H1 (cell line): ENCODE results near the gene RGP1. TPM values are rescaled to one million over a fixed set of nuclear protein-coding genes. Genes with fewer than 3 reads are reported as not detected.

Experiments
- CTCF ChIA-PET: fragments of 300-600 bp; sonication (Branson Sonifier 250); formaldehyde crosslinking; loops from one replicate; lab custom pipeline; 2021; ENCODE audit not compliant: partially characterized antibody; lab: Charles Lee
- POLR2A ChIA-PET: fragments of 300-600 bp; sonication (Branson Sonifier 250); formaldehyde crosslinking; loops from one replicate; lab custom pipeline; 2021; ENCODE audit warnings: inconsistent platforms; ENCODE audit not compliant: partially characterized antibody; lab: Charles Lee
- DNase-seq, 2 experiments: peaks; one replicate each; pipeline versions ENCODE4 v3.0.0 to v3.0.0-alpha.2; 2010 to 2022; ENCODE audit warnings: low spot score in 2 of 2, low read depth in 1 of 2, mixed read lengths in 1 of 2
- FAIRE-seq: peaks from 2 replicates; lab custom pipeline; 2011; peaks lifted over from hg19 to GRCh38; lab: Jason Lieb, UNC
- H2AFZ ChIP-seq: 2 replicates; pipeline ENCODE4 v1.8.1; 2012; ENCODE audit warnings: low read length, inconsistent platforms
- H2AK5ac ChIP-seq: 2 replicates; pipeline ENCODE4 v1.6.1; 2013; ENCODE audit warnings: low read depth, low read length
- H2BK120ac ChIP-seq: replicated peaks from 2 replicates; pipeline ENCODE3; 2013; ENCODE audit warnings: low read depth, low read length, inconsistent platforms
- H2BK12ac ChIP-seq: 2 replicates; pipeline ENCODE4 v1.6.1; 2013; ENCODE audit warnings: low read depth, low read length
- H2BK15ac ChIP-seq: 2 replicates; pipeline ENCODE4 v1.6.1; 2013; ENCODE audit warnings: low read length
- H2BK20ac ChIP-seq: 2 replicates; pipeline ENCODE4 v1.6.1; 2013; ENCODE audit warnings: low read length
- H2BK5ac ChIP-seq: 2 replicates; pipeline ENCODE4 v1.6.1; 2013; ENCODE audit warnings: low read depth, low read length
- H3K14ac ChIP-seq: 2 replicates; pipeline ENCODE4 v1.6.1; 2013; ENCODE audit warnings: inconsistent platforms; ENCODE audit not compliant: insufficient read length
- H3K18ac ChIP-seq: 2 replicates; pipeline ENCODE4 v1.6.1; 2013; ENCODE audit warnings: low read length; ENCODE audit errors: extremely low read depth
- H3K23ac ChIP-seq: 2 replicates; pipeline ENCODE4 v1.6.1; 2013; ENCODE audit warnings: inconsistent platforms; ENCODE audit not compliant: insufficient read length
- H3K23me2 ChIP-seq: 2 replicates; pipeline ENCODE4 v1.6.1; 2013; ENCODE audit warnings: low read depth, low read length
- H3K27ac ChIP-seq: 2 replicates; pipeline ENCODE4 v1.6.1; 2011; ENCODE audit warnings: low read depth, low read length, inconsistent platforms
- H3K27me3 ChIP-seq, 4 experiments: replicated peaks in 1 of 4; 1 replicate in 1 of 4; 2 replicates in 3 of 4; pipeline versions ENCODE4 v1.6.1 to v1.8.1; 2011 to 2013; ENCODE audit warnings: low read length in 3 of 4, mild to moderate bottlenecking in 3 of 4, inconsistent platforms in 2 of 4, mixed read lengths in 2 of 4, moderate library complexity in 1 of 4; ENCODE audit not compliant: control insufficient read depth in 3 of 4, insufficient read depth in 3 of 4; ENCODE audit errors: extremely low read depth in 1 of 4
- H3K36me3 ChIP-seq, 4 experiments: 2 replicates each; pipeline versions ENCODE4 v1.6.1 to v1.8.1; 2011 to 2013; ENCODE audit warnings: mild to moderate bottlenecking in 4 of 4, low read length in 3 of 4, moderate library complexity in 2 of 4, control low read depth in 1 of 4, inconsistent platforms in 1 of 4; ENCODE audit not compliant: insufficient read depth in 4 of 4, control insufficient read depth in 2 of 4
- H3K4ac ChIP-seq: replicated peaks from 2 replicates; pipeline ENCODE3; 2013; ENCODE audit warnings: low read length, low read depth, mixed read lengths, inconsistent platforms; ENCODE audit not compliant: insufficient read length
- H3K4me1 ChIP-seq, 4 experiments: replicated peaks in 1 of 4; 1 replicate in 1 of 4; 2 replicates in 3 of 4; pipeline versions ENCODE4 v1.6.1 to v1.8.1; 2011 to 2013; ENCODE audit warnings: low read length in 3 of 4, inconsistent platforms in 2 of 4, mixed read lengths in 1 of 4; ENCODE audit not compliant: insufficient read depth in 4 of 4, control insufficient read depth in 3 of 4
- H3K4me2 ChIP-seq, 2 experiments: 2 replicates each; pipeline versions ENCODE4 v1.6.1 to v1.8.1; 2011 to 2013; ENCODE audit warnings: low read depth in 2 of 2, low read length in 2 of 2, control low read depth in 1 of 2, inconsistent platforms in 1 of 2, mild to moderate bottlenecking in 1 of 2; ENCODE audit not compliant: insufficient read depth in 1 of 2
- H3K4me3 ChIP-seq, 4 experiments: fragments of 200-600, 300-600 bp in 1 of 4; sonication (generic), shearing (Covaris generic), sonication (Bioruptor Twin) in 1 of 4; 2 replicates each; pipeline versions ENCODE4 v1.5.1 to v1.8.1; 2011 to 2016; ENCODE audit warnings: low read length in 4 of 4, low read depth in 3 of 4, control low read depth in 2 of 4, inconsistent platforms in 2 of 4, mild to moderate bottlenecking in 2 of 4, mixed read lengths in 1 of 4, moderate library complexity in 1 of 4; ENCODE audit not compliant: insufficient read depth in 2 of 4; ENCODE audit errors: extremely low read depth in 1 of 4
- H3K56ac ChIP-seq: replicated peaks from 2 replicates; pipeline ENCODE3; 2013; ENCODE audit warnings: low read depth, mild to moderate bottlenecking, mixed read lengths, low read length, inconsistent platforms; ENCODE audit not compliant: insufficient read length
- H3K79me1 ChIP-seq: 2 replicates; pipeline ENCODE4 v1.6.1; 2013; ENCODE audit warnings: low read depth, low read length, control low read depth
- H3K79me2 ChIP-seq, 2 experiments: 2 replicates each; pipeline versions ENCODE4 v1.6.1 to v1.8.1; 2012 to 2013; ENCODE audit warnings: low read length in 2 of 2, mild to moderate bottlenecking in 2 of 2, inconsistent platforms in 1 of 2; ENCODE audit not compliant: insufficient read depth in 2 of 2, control insufficient read depth in 1 of 2
- H3K9ac ChIP-seq, 4 experiments: replicated peaks in 1 of 4; 1 replicate in 1 of 4; 2 replicates in 3 of 4; pipeline versions ENCODE4 v1.6.1 to v1.8.1; 2011 to 2013; ENCODE audit warnings: low read depth in 3 of 4, low read length in 3 of 4, control low read depth in 2 of 4, mild to moderate bottlenecking in 2 of 4, moderate library complexity in 2 of 4, inconsistent platforms in 1 of 4; ENCODE audit errors: extremely low read depth in 1 of 4
- H3K9me3 ChIP-seq, 2 experiments: 2 replicates each; pipeline versions ENCODE4 v1.6.1 to v1.8.1; 2012 to 2013; ENCODE audit warnings: mild to moderate bottlenecking in 2 of 2, moderate library complexity in 2 of 2, control low read depth in 1 of 2, inconsistent platforms in 1 of 2, low read depth in 1 of 2, low read length in 1 of 2, mixed read lengths in 1 of 2; ENCODE audit not compliant: insufficient read depth in 2 of 2
- H4K20me1 ChIP-seq, 2 experiments: replicated peaks in 1 of 2; 2 replicates each; pipeline versions ENCODE3 to v1.8.1; 2011 to 2013; ENCODE audit warnings: inconsistent platforms in 2 of 2, low read length in 2 of 2, mild to moderate bottlenecking in 1 of 2; ENCODE audit not compliant: insufficient read depth in 2 of 2, control insufficient read depth in 1 of 2
- H4K5ac ChIP-seq: 2 replicates; pipeline ENCODE4 v1.6.1; 2013; ENCODE audit warnings: low read length, low read depth, mixed read lengths, inconsistent platforms; ENCODE audit not compliant: insufficient read length
- H4K8ac ChIP-seq: 2 replicates; pipeline ENCODE4 v1.8.0; 2013; ENCODE audit warnings: mild to moderate bottlenecking, moderate library complexity, low read length, inconsistent platforms; ENCODE audit not compliant: insufficient read depth; ENCODE audit errors: extremely low read depth
- H4K91ac ChIP-seq: replicated peaks from 2 replicates; pipeline ENCODE3; 2013; ENCODE audit warnings: low read length, mixed read lengths, inconsistent platforms; ENCODE audit not compliant: insufficient read length
- GABPA ChIP-seq: IDR thresholded peaks from 2 replicates; pipeline ENCODE4 v1.6.1; 2011; ENCODE audit warnings: mild to moderate bottlenecking, low read length, moderate library complexity, borderline replicate concordance; ENCODE audit not compliant: insufficient read depth
- HDAC2 ChIP-seq, 2 experiments: fragments of 300-600 bp in 1 of 2; sonication (generic) in 1 of 2; IDR thresholded peaks; 2 replicates each; pipeline ENCODE4 v1.6.1; 2011 to 2012; ENCODE audit warnings: low read depth in 2 of 2, low read length in 2 of 2, mild to moderate bottlenecking in 2 of 2, moderate library complexity in 2 of 2, borderline replicate concordance in 1 of 2, inconsistent platforms in 1 of 2
- JUND ChIP-seq: IDR thresholded peaks from 2 replicates; pipeline ENCODE4 v1.6.1; 2011; ENCODE audit warnings: mild to moderate bottlenecking, improper control_type of control experiment, low read length
- KDM5A ChIP-seq: fragments of 200-600 bp; IDR thresholded peaks from 2 replicates; pipeline ENCODE4 v1.7.1; 2012; ENCODE audit warnings: mild to moderate bottlenecking, low read length, inconsistent platforms, mixed read lengths
- RXRA ChIP-seq: IDR thresholded peaks from 2 replicates; pipeline ENCODE4 v1.6.1; 2011; ENCODE audit warnings: low read depth, mild to moderate bottlenecking, low read length, moderate library complexity; ENCODE audit not compliant: insufficient read depth
- WGBS, 2 experiments: shearing (Covaris generic) in 1 of 2; methylation state at CpG; one replicate each; pipeline versions ENCODE4 v1.1.6 to v1.1.7; 2013 to 2015; ENCODE audit warnings: low lambda C conversion rate in 2 of 2, mixed read lengths in 2 of 2, inconsistent platforms in 1 of 2, low coverage in 1 of 2, missing lambda C conversion rate in 1 of 2; ENCODE audit not compliant: insufficient replicate concordance in 2 of 2, insufficient coverage in 1 of 2, insufficient read length in 1 of 2; ENCODE audit errors: extremely low coverage in 1 of 2, missing lambda C conversion rate in 1 of 2; 5-methylcytosine and 5-hydroxymethylcytosine counted together
- polyA plus RNA-seq, 7 experiments: library from polyadenylated mRNA; depleted of rRNA in 3 of 7; stranded (reverse) in 5 of 7; unstranded in 2 of 7; fragments of >200 nt in 5 of 7; fragments of 200-250 nt in 2 of 7; gene quantifications; 1 replicate in 5 of 7; 2 replicates in 1 of 7; 4 replicates in 1 of 7; pipeline versions ENCODE4 v1.2.1 to v1.2.3, GENCODE V29; 2011 to 2013; ENCODE audit warnings: missing spikeins in 2 of 7, mixed read lengths in 2 of 7
- total RNA-seq: library from RNA; stranded (reverse); fragmentation: NEBNext Ultra II Directional; extraction: Animal tissue kit (Norgen Biotek cat#: 25700); gene quantifications from 2 replicates; pipeline ENCODE4 v1.2.1, GENCODE V29; 2021

The RGP1 gene
- total and polyA plus RNA-seq, 2 of the 8 experiments (the other 6 are each of a cell fraction or from before 2014, with no cell fraction given), result 11.8 to 22.7 TPM

DNA sequence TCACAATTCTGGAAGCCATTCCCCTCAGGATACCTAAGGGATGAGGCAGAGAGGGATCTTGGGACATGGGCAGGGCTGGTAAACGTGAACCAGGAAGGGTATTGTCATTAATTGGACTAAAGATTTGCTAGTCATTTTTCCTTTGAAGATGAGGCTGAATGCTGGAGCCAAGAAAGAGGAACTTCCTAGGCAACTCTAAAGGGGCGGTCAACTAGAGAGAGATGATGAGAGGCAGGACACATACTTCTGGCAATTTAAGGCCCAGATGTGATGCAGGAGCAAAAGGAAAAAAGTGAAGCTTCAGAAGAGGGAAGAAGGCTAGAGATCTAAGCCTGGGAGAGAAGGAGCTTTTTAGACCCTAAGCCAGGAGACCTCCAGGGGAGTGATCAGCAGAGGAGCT lies 5.6 kb upstream of the RGP1 start:
- no peak overlapping the region for H2AFZ ChIP-seq
- H3K23me2 ChIP-seq, result peaks cover 7% of the 10 kb centered on the region
- no peak overlapping the region for H2BK120ac ChIP-seq
- CTCF ChIA-PET, result interaction anchor here (0.7 to 7.2 kb wide), 6 partner anchors 7 to 82 kb away, joined by 3 to 87 read pairs (median 4); partner anchors contain the start of genes CREB3 and TLN1
- H3K4me3 ChIP-seq, result no peak overlapping the region
- no peak overlapping the region for H4K5ac ChIP-seq
- H3K9ac ChIP-seq, result no peak overlapping the region
- POLR2A ChIA-PET, result interaction anchor here (1.4 to 7.0 kb wide), 2 partner anchors 12 to 17 kb away, joined by 3 to 59 read pairs; partner anchors contain the start of genes CREB3 and TLN1
- WGBS, 2 experiments, result 87% methylated on average over 2 of the region's 2 CpGs; no CpG with 5 or more reads in 1 of the 2 experiments
- no peak overlapping the region for H3K56ac ChIP-seq
- H4K91ac ChIP-seq, result no peak overlapping the region
- no peak overlapping the region for H2BK15ac ChIP-seq
- H3K79me2 ChIP-seq, result peaks cover 20 to 37% of the 10 kb centered on the region in 2 experiments
- TF ChIP-seq RXRA (no peak), GABPA (no peak), HDAC2 (IDR thresholded peaks at IDR 0.05; ENCODE audit: borderline replicate concordance in 1 of 2, low read depth in 2 of 2, low read length in 2 of 2) (no peak), JUND (no peak), KDM5A (no peak)
- DNase-seq, result no peak
- H3K4ac ChIP-seq, result no peak overlapping the region
- peaks cover 21 to 60% (median 50%) of the 10 kb centered on the region in 4 experiments; a peak in 7 of 8 replicates for H3K36me3 ChIP-seq
- no peak overlapping the region for H3K4me2 ChIP-seq
- H3K27ac ChIP-seq, result no peak overlapping the region
- H3K23ac ChIP-seq, result no peak overlapping the region
- H4K20me1 ChIP-seq, result peaks cover 15 to 38% of the 10 kb centered on the region in 2 experiments
- no peak for FAIRE-seq
- no peak overlapping the region for H3K18ac ChIP-seq
- no peaks in the 10 kb centered on the region for H3K27me3 ChIP-seq
- peaks cover 11% of the 10 kb centered on the region; the same call in 1 of the 2 replicates for H3K79me1 ChIP-seq
- no peak overlapping the region for H3K14ac ChIP-seq
- no peak overlapping the region for H2BK20ac ChIP-seq
- no peak overlapping the region for H2AK5ac ChIP-seq
- H2BK12ac ChIP-seq, result no peak overlapping the region
- H4K8ac ChIP-seq, result no peak overlapping the region
- H3K9me3 ChIP-seq, result no peaks in the 10 kb centered on the region; a peak in 1 of 4 replicates
- peaks cover 0 to 13% (median 3%) of the 10 kb centered on the region in 4 experiments; a peak in 4 of 7 replicates for H3K4me1 ChIP-seq
- no peak overlapping the region for H2BK5ac ChIP-seq
